HG03521 (cell line): ENCODE data around the gene ALDOA.
"Not testable (repeated sequence)": the region's sequence is repeated elsewhere in the genome, so short reads cannot be mapped to it uniquely, and the experiment has no call there.

Experiments used
- ATAC-seq: cut with Tn5 transposase; IDR thresholded peaks from one replicate; pipeline ENCODE4 v1.9.1; 2021; ENCODE audit warnings: mild to moderate bottlenecking, moderate library complexity; ENCODE audit not compliant: unreplicated experiment

Gene ALDOA

GRCh38 chr16:30065102-30065942 is at the start of gene ALDOA:
Gene ALDOA, plus strand, starts transcription at chr16:30065760. Its CDS starts 1,138 bp downstream, at chr16:30066898.
- peak; percentile 81 for ATAC-seq

GRCh38 chr16:30016555-30017276 is 48.8 kb upstream of the ALDOA start:
- no peak for ATAC-seq

- ATAC-seq, result no peak
Measured at GRCh38 chr16:30017277-30017656, 48.3 kb upstream of the ALDOA start.

GRCh38 chr16:30017937-30018336 is 47.6 kb upstream of the ALDOA start:
- not testable (repeated sequence) for ATAC-seq

- ATAC-seq, result no peak
Measured at GRCh38 chr16:30018731-30019158, 46.8 kb upstream of the ALDOA start.

GRCh38 chr16:30022887-30023286 is 42.7 kb upstream of the ALDOA start, which contains the start of gene C16orf92:
Gene C16orf92, plus strand, starts transcription at chr16:30023198. Its CDS starts 143 bp downstream, at chr16:30023341.
- ATAC-seq, result no peak

DNA sequence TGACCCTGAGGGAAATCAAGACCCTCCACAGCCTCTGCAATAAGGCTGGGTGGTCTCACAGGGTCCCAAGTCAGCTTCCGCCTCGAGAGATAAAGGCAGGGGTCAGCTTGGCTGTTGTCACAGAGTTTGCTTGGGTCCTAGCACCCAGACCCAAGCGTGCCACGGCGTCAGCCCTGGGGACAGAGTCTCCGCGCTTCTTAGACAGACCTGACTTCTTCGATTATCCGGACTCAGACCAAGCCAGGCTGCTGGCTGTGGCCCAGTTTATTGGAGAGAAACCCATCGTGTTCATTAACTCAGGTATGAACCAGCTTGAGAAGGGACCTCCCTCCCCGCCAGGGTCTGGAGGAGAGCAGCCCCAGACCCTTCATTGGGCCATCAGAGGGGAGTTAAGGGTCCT is 42.0 kb upstream of the ALDOA start:
- no peak for ATAC-seq

GRCh38 chr16:30024451-30024850 is 41.1 kb upstream of the ALDOA start:
- no peak for ATAC-seq

GRCh38 chr16:30025156-30025555 is 40.4 kb upstream of the ALDOA start:
- ATAC-seq, result no peak

GRCh38 chr16:30025574-30025973 is 40.0 kb upstream of the ALDOA start:
- ATAC-seq, result no peak

GRCh38 chr16:30026449-30026848 is 39.1 kb upstream of the ALDOA start:
- ATAC-seq, result no peak

GRCh38 chr16:30027588-30028437 is 37.7 kb upstream of the ALDOA start:
- no peak for ATAC-seq

DNA sequence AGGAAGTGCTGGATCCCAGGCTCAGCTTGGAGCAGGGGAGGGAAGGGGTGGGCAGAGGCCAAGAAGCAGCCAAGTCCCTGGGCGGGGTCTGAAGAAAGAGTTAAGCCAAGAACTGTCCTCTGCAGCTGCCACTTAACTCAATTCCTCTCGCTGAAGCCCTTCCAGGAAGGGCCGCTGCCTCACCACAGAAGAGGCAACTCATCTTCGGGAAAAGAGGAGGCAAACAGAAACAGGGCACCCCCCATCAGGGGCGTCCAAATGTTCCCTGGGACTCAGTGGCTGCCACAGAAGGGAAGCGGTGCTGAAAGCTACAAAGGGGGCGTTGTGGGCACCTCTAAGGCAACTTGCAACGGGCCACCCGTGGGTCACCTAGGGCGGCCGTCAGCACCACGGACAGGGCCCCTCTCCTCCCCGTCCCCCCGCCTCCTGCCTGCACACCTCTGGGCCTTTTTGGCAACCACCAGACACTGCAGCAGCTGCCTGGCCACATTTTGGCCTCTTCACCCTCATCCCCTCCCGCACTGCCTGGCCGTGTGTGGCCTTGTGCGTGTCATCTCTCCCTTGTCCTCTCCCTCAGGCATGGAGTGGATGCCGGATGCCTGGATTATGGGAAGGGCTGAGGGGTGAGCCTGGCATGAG is 37.0 kb upstream of the ALDOA start:
- no peak for ATAC-seq

DNA sequence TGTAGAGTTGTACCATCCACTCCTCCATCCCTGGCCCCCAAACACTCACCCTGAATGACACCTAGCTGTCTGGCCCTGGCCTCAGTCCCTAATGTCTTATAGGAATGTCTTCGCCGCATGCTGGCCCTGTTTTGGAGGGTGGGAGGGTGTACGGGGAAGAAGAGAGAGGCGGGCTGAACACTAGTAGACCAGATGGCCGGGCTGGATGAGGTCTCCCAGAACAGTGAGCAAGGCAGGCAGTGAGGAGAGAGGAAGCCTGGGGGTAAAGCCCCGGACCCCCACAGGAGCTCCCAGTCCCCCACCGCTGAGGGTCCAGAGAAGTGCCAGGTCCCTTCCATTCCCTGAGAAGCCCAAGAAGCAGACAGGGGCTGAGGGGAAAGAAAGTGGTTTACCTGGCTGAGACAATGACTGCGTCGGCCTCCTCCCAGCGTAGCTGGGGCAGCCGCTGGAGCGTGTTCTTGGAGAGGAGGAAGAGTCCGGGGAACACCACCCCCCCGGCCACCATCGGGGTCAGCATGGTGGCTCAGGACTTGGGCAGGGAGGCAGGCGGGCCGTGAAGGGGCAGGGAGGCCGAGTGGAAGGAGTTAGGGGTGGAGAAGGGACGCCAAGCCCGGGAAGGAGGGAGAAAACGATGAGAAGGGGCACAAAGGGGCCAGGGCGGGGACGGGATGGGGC is 35.4 kb upstream of the ALDOA start:
- no peak for ATAC-seq

DNA sequence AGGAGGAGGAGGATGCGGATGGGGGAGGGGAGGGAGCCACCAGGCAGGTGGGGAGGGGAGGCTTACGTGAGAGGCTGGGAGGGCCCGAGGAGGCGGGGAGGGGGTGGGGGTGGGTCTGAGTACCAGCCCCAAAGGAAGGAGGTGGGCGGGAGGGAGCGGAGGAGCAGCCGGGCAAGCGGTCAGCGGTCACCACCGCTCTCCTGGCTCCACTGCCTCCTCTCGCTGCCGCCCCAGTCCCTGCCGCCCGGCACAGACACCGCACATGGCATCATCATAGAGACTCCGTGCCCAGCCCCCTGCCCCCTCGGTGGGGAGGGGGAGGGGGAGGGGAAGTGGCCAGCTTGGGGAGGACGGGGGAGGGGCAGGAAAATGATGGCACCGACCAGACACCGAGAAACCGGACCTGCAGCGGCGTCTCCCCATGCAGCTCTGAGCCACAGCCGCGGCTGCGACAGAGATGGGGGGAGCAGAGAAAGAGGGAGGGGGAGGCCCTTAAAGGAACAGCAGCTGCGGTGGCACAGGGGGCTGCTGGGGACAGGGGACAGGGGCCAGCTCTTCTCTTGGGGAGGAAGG is 34.6 kb upstream of the ALDOA start, which contains the start of gene TLCD3B:
Gene TLCD3B (minus strand): TSS at position 431 of the 573 bp plus-strand sequence. CDS start 744 bp downstream, outside the sequence.
- ATAC-seq, result no peak

DNA sequence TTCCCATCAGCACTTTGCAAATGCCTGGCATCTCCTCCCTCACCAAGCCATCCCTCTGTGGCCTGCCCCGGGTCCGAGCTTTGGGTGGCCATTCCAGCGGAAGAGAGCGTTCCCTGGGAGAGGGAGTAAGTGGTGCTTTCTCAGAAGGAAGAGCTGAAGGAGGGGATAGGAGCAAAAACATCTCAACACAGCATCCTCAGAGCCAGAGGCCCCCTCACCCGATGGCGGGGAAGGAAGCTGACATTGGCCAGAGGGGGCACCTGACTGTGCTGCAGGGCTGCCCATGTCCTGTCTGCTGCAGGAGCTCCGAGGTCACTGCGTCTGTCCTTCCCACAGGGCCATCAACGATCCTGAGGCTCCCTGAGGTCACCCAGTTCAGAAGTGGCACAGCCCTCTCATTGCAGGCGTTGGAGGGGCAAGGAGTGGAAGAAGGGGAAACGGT is 34.1 kb upstream of the ALDOA start:
- ATAC-seq, result no peak

DNA sequence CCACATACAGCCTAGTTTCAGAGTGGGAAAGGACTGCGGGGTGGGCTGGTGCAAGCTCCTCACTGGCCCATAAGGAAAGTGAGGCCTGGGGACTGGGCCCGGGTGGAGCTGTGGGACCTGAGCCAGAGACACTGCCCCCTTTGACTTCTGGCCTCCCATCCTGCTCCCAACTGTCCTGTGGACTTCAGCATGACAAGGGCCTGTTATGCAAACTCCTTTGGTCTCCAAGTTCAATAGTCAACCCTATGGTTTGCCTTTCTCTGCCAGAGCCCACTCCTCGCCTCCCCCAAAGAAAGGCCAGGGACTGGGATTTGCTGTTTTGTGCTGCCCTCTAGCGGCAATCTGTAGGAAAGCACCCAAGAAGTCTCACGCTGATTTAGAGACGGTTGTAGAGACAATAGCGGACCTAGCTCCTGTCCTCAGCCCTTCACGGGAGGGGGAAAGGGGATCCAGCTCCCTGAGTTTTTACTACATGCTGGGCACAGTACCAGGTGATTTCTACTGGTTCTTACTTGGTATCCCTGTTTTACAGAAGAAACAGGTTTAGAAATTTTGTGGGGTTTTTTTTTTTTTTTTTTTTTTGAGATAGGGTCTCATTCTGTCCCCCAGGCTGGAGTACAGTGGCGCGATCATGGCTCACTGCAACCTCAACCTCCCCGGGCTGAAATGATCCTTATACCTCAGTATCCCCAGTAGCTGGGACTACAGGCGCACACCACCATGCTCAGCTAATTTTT is 33.3 kb upstream of the ALDOA start:
- ATAC-seq, result no peak

- no peak for ATAC-seq
Measured at GRCh38 chr16:30033270-30033669, 32.3 kb upstream of the ALDOA start.

- ATAC-seq, result no peak
Measured at GRCh38 chr16:30040221-30040620, 25.3 kb upstream of the ALDOA start.
